MM.1S (cell line): ENCODE results near the gene TNFAIP1.

Source experiments
- DNase-seq: peaks from one replicate; pipeline ENCODE4 v3.0.0-alpha.2; 2015
- H2AFZ ChIP-seq: fragments of 300-600 bp; sonication (generic); 2 replicates; pipeline ENCODE4 v1.6.0; 2016; ENCODE audit warnings: antibody characterized with exemption, low read length
- H3F3A ChIP-seq: fragments of 300-600 bp; sonication (generic); 2 replicates; pipeline ENCODE4 v1.6.1; 2016; ENCODE audit warnings: mild to moderate bottlenecking, antibody characterized with exemption, low read length, moderate library complexity, mixed read lengths; ENCODE audit not compliant: insufficient read depth
- H3K27ac ChIP-seq: fragments of 300-600 bp; sonication (generic); 2 replicates; pipeline ENCODE4 v1.5.1; 2016; ENCODE audit warnings: mild to moderate bottlenecking, low read length
- H3K27me3 ChIP-seq: fragments of 300-600 bp; sonication (generic); replicated peaks from 2 replicates; pipeline ENCODE4 v1.6.0; 2016; ENCODE audit warnings: low read length; ENCODE audit not compliant: insufficient read depth
- H3K36me3 ChIP-seq: fragments of 300-600 bp; sonication (generic); replicated peaks from 2 replicates; pipeline ENCODE4 v1.6.1; 2016; ENCODE audit warnings: mild to moderate bottlenecking, low read length, mixed read lengths; ENCODE audit not compliant: insufficient read depth
- H3K4me1 ChIP-seq: fragments of 300-600 bp; sonication (generic); 2 replicates; pipeline ENCODE4 v1.6.1; 2016; ENCODE audit warnings: low read length, mixed read lengths
- H3K4me2 ChIP-seq: fragments of 300-600 bp; sonication (generic); 2 replicates; pipeline ENCODE4 v1.6.0; 2016; ENCODE audit warnings: low read depth, low read length
- H3K4me3 ChIP-seq: fragments of 300-600 bp; sonication (generic); 2 replicates; pipeline ENCODE4 v1.5.1; 2016; ENCODE audit warnings: low read length, mixed read lengths
- H3K79me2 ChIP-seq: fragments of 300-600 bp; sonication (generic); 2 replicates; pipeline ENCODE4 v1.6.1; 2016; ENCODE audit warnings: mixed run types, low read length, mixed read lengths
- H3K9ac ChIP-seq: fragments of 300-600 bp; sonication (generic); 2 replicates; pipeline ENCODE4 v1.6.1; 2016; ENCODE audit warnings: low read length, mixed read lengths
- H3K9me2 ChIP-seq: fragments of 300-600 bp; sonication (generic); replicated peaks from 2 replicates; pipeline ENCODE4 v1.6.1; 2016; ENCODE audit warnings: mild to moderate bottlenecking, low read length, mixed read lengths; ENCODE audit not compliant: insufficient read depth
- H3K9me3 ChIP-seq: fragments of 300-600 bp; sonication (generic); replicated peaks from 2 replicates; pipeline ENCODE4 v1.6.1; 2016; ENCODE audit warnings: mild to moderate bottlenecking, low read length, mixed read lengths; ENCODE audit not compliant: insufficient read depth
- H4K20me1 ChIP-seq: fragments of 300-600 bp; sonication (generic); 2 replicates; pipeline ENCODE4 v1.6.1; 2016; ENCODE audit warnings: mild to moderate bottlenecking, low read length, moderate library complexity, mixed read lengths; ENCODE audit not compliant: insufficient read depth
- EZH2 ChIP-seq: fragments of 300-600 bp; sonication (generic); optimal IDR thresholded peaks from 2 replicates; pipeline ENCODE3; 2017; ENCODE audit warnings: low read depth, mild to moderate bottlenecking, antibody characterized with exemption, low read length, mixed read lengths
- EZH2phosphoT487 ChIP-seq: fragments of 300-600 bp; sonication (generic); IDR thresholded peaks from 2 replicates; pipeline ENCODE4 v1.6.1; 2018; ENCODE audit warnings: antibody characterized with exemption, low read length
- TF ChIP-seq, protein P1 (sequence below): fragments of 300-600 bp; sonication (generic); IDR thresholded peaks from 2 replicates; pipeline ENCODE4 v1.5.1; 2016; ENCODE audit warnings: antibody characterized with exemption, low read length, mixed read lengths

The TNFAIP1 gene

GRCh38 chr17:28363186-28363585, 27.6 kb downstream of the TNFAIP1 start:
- no peaks in the 10 kb centered on the region for H3F3A ChIP-seq
- no peak overlapping the region for H3K4me2 ChIP-seq
- no peak for TF ChIP-seq EZH2phosphoT487
- no peak for TF ChIP-seq EZH2
- TF ChIP-seq, protein P1, sequence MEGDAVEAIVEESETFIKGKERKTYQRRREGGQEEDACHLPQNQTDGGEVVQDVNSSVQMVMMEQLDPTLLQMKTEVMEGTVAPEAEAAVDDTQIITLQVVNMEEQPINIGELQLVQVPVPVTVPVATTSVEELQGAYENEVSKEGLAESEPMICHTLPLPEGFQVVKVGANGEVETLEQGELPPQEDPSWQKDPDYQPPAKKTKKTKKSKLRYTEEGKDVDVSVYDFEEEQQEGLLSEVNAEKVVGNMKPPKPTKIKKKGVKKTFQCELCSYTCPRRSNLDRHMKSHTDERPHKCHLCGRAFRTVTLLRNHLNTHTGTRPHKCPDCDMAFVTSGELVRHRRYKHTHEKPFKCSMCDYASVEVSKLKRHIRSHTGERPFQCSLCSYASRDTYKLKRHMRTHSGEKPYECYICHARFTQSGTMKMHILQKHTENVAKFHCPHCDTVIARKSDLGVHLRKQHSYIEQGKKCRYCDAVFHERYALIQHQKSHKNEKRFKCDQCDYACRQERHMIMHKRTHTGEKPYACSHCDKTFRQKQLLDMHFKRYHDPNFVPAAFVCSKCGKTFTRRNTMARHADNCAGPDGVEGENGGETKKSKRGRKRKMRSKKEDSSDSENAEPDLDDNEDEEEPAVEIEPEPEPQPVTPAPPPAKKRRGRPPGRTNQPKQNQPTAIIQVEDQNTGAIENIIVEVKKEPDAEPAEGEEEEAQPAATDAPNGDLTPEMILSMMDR = no peak
- no peak overlapping the region for H3K4me3 ChIP-seq
- peaks cover 2% of the 10 kb centered on the region; the same call in 1 of the 2 replicates for H3K36me3 ChIP-seq
- no peak for DNase-seq
- peaks cover 6% of the 10 kb centered on the region for H3K4me1 ChIP-seq
- H3K27me3 ChIP-seq = no peaks in the 10 kb centered on the region
- H3K27ac ChIP-seq = no peak overlapping the region
- peaks cover 14% of the 10 kb centered on the region for H3K79me2 ChIP-seq
- no peaks in the 10 kb centered on the region for H3K9me2 ChIP-seq
- H3K9me3 ChIP-seq = no peaks in the 10 kb centered on the region
- no peak overlapping the region for H3K9ac ChIP-seq
- no peak overlapping the region for H2AFZ ChIP-seq
- H4K20me1 ChIP-seq = no peaks in the 10 kb centered on the region

DNA sequence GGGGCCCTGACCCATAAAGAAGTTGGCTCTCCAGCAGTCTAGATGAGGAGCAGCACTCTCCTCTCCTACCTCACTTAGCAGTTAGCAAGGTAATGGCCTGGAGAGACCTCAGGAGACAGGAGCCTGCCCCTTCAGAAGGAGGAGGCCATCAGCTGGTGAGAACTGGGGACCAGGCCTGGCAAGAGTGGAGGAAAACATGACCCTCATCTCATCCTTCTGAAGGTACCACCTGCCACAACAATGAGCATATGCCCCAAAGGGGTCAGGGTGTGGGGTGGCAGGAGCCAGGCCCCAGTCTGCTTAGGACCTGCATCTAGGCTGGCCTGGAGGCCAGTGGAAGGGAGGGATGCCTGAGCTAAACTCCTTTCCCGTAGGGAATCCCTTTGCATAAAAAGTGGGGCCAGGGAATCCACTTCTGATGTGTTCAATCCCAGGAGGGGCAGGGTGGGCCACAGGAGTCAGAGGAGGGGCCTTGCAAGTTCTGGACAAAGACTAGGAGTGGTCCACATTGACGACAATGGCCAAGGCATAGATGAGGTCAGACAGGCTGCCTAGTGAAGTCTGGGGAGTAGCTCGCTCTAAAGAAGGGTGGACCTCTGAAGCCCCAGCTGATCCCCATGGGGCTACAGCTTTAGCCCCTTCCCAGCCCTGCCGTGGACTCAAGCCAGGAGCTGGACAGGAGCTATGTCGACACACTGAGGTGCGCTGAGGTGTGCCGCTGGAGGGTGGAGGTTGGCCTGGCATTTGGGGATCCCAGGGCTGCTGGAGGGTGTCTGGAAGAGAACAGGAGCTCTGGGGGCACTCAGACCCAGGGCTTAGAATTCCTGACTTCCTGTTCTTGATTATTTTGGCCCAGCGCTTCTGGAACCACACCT, 28.5 kb downstream of the TNFAIP1 start:
- H3K9me3 ChIP-seq = no peaks in the 10 kb centered on the region
- H3K79me2 ChIP-seq = peaks cover 5% of the 10 kb centered on the region
- H3K36me3 ChIP-seq = peaks cover 2% of the 10 kb centered on the region; the same call in 1 of the 2 replicates
- no peak overlapping the region for H3K9ac ChIP-seq
- H3K4me1 ChIP-seq = no peaks in the 10 kb centered on the region
- no peaks in the 10 kb centered on the region for H4K20me1 ChIP-seq
- no peak overlapping the region for H3K4me2 ChIP-seq
- no peaks in the 10 kb centered on the region for H3F3A ChIP-seq
- no peak overlapping the region for H3K27ac ChIP-seq
- no peak for DNase-seq
- no peak overlapping the region for H3K4me3 ChIP-seq
- no peak overlapping the region for H2AFZ ChIP-seq
- no peaks in the 10 kb centered on the region for H3K27me3 ChIP-seq
- no peaks in the 10 kb centered on the region for H3K9me2 ChIP-seq
- TF ChIP-seq, protein P1 = no peak

GRCh38 chr17:28364665-28365363, 29.3 kb downstream of the TNFAIP1 start, which contains the start of gene SEBOX:
SEBOX (minus strand) TSS chr17:28365199; CDS start chr17:28365151, 48 bp downstream.
- Histone ChIP-seq H3F3A (no peaks in the 10 kb centered on the region), H2AFZ (no peak within 1 kb of the TSS), H3K9me3 (no peaks in the 10 kb centered on the region), H3K27ac (no peak within 1 kb of the TSS), H3K4me3 (no peak within 1 kb of the TSS), H3K4me1 (no peaks in the 10 kb centered on the region), H4K20me1 (no peaks in the 10 kb centered on the region), H3K4me2 (no peak within 1 kb of the TSS), H3K36me3 (peaks cover 2% of the 10 kb centered on the region; the same call in 1 of the 2 replicates), H3K9me2 (no peaks in the 10 kb centered on the region), H3K79me2 (0 out of 2 replicates have a peak, but pooled peaks cover 4% of the 10 kb centered on the region), H3K27me3 (no peaks in the 10 kb centered on the region), H3K9ac (no peak within 1 kb of the TSS)
- TF ChIP-seq, protein P1 = no peak
- TF ChIP-seq EZH2phosphoT487 (no peak), EZH2 (no peak)
- DNase-seq = no peak
